Gastrocnemius medialis (tissue), 4 donors: Measurements from ENCODE around the gene MRPL49. TPM values are rescaled to one million over a fixed set of nuclear protein-coding genes. Genes with fewer than 3 reads are reported as not detected.
"Not testable (repeated sequence)": the region's sequence is repeated elsewhere in the genome, so short reads cannot be mapped to it uniquely, and the experiment has no call there.

Experiments used
- ATAC-seq, 2 donors: fragments of 150-250 bp; one replicate each; pipeline ENCODE4 v1.9.1; 2016
- DNase-seq, 2 donors: peaks; one replicate each; pipeline ENCODE4 v3.0.0-alpha.2; 2019
- H3K27ac ChIP-seq, 4 donors: fragments of 200-600 bp; sonication (generic); 1 replicate in 1 of 4; 2 replicates in 3 of 4; pipeline ENCODE4 v1.5.1; 2016 to 2018; ENCODE audit warnings: mild to moderate bottlenecking in 2 of 4, moderate library complexity in 1 of 4
- H3K27me3 ChIP-seq, 3 donors: fragments of 200-600 bp; sonication (generic) in 2 of 3; 1 replicate in 1 of 3; 2 replicates in 2 of 3; pipeline versions ENCODE4 v1.5.1 to v1.6.0; 2016 to 2019; ENCODE audit warnings: mild to moderate bottlenecking in 1 of 3, moderate library complexity in 1 of 3
- H3K36me3 ChIP-seq, 2 donors: fragments of 200-600 bp; sonication (generic) in 1 of 2; one replicate each; pipeline ENCODE4 v1.5.1; 2017 to 2018
- H3K4me1 ChIP-seq, 2 donors: fragments of 200-600 bp; sonication (generic) in 1 of 2; one replicate each; pipeline ENCODE4 v1.5.1; 2016 to 2017; ENCODE audit warnings: mild to moderate bottlenecking in 2 of 2
- H3K4me3 ChIP-seq, 4 donors: fragments of 200-600 bp; sonication (generic) in 3 of 4; 1 replicate in 1 of 4; 2 replicates in 3 of 4; pipeline ENCODE4 v1.5.1; 2016 to 2019; ENCODE audit warnings: mild to moderate bottlenecking in 2 of 4
- H3K9me3 ChIP-seq, 3 donors: fragments of 200-600 bp; sonication (generic) in 2 of 3; 1 replicate in 1 of 3; 2 replicates in 2 of 3; pipeline ENCODE4 v1.5.1; 2016 to 2019
- CTCF ChIP-seq, 5 experiments: fragments of 450-650 bp in 3 of 5; fragments of 200-600 bp in 2 of 5; sonication (generic) in 2 of 5; IDR thresholded peaks in 4 of 5; conservative IDR thresholded peaks in 1 of 5; 1 replicate in 4 of 5; 2 replicates in 1 of 5; pipeline ENCODE4 v1.5.1; 2016 to 2019; ENCODE audit warnings: antibody characterized with exemption in 5 of 5, mild to moderate bottlenecking in 3 of 5, moderate library complexity in 3 of 5
- POLR2A ChIP-seq, 2 donors: fragments of 450-650 bp; IDR thresholded peaks; one replicate each; pipeline ENCODE4 v1.6.1; 2017; ENCODE audit warnings: antibody characterized with exemption in 2 of 2, mild to moderate bottlenecking in 2 of 2, moderate library complexity in 2 of 2
- in situ Hi-C, 4 donors: fragments of 200-750 bp; cut with MboI; loops; one replicate each; pipeline versions ENCODE4 v1.15.0 to v1.8.0; 2017; ENCODE audit warnings: low sequenced_read_pairs in 4 of 4
- intact Hi-C: fragments of 100-400 bp; cut with DNase I; formaldehyde crosslinking; loops from one replicate; pipeline ENCODE4 v1.15.1; 2023; ENCODE audit warnings: low total_unique reads
- total RNA-seq, 4 donors: library from RNA; depleted of rRNA; stranded (reverse); fragments of >200 nt; gene quantifications; one replicate each; pipeline versions ENCODE4 v1.1.0 to v1.2.3, GENCODE V29; 2016

The MRPL49 gene
- total RNA-seq, 4 donors from 2014 or later = 54.9 to 76.5 (median 63.6) TPM

- Histone ChIP-seq H3K4me1 (peaks cover 32 to 49% of the 10 kb centered on the region in 2 donors), H3K27me3 (no peaks in the 10 kb centered on the region), H3K4me3 (peak overlapping the region in 1 of 4 donors; percentile 97), H3K36me3 (peaks cover 0 to 29% of the 10 kb centered on the region in 2 donors), H3K27ac (peak overlapping the region; percentile 62 to 87 (median 76)), H3K9me3 (no peaks in the 10 kb centered on the region)
- in situ Hi-C loops = no loop called here
- DNase-seq = peak in 1 of 2 donors; percentile 30
- intact Hi-C loops = loop anchor here (10.0 kb wide), 1 partner anchor 263 kb away; no protein-coding TSS in a partner anchor
- TF ChIP-seq POLR2A (IDR thresholded peaks at IDR 0.05) = no peak
- TF ChIP-seq CTCF (IDR thresholded peaks at IDR 0.05 in 4 of 5, conservative IDR thresholded peaks at IDR 0.05 in 1 of 5) = peak in 4 of 5 experiments; percentile 2 to 55 (median 25)
- ATAC-seq = no peak
Observed at GRCh38 chr11:65118097-65118837, 3.9 kb upstream of the MRPL49 start.

DNA sequence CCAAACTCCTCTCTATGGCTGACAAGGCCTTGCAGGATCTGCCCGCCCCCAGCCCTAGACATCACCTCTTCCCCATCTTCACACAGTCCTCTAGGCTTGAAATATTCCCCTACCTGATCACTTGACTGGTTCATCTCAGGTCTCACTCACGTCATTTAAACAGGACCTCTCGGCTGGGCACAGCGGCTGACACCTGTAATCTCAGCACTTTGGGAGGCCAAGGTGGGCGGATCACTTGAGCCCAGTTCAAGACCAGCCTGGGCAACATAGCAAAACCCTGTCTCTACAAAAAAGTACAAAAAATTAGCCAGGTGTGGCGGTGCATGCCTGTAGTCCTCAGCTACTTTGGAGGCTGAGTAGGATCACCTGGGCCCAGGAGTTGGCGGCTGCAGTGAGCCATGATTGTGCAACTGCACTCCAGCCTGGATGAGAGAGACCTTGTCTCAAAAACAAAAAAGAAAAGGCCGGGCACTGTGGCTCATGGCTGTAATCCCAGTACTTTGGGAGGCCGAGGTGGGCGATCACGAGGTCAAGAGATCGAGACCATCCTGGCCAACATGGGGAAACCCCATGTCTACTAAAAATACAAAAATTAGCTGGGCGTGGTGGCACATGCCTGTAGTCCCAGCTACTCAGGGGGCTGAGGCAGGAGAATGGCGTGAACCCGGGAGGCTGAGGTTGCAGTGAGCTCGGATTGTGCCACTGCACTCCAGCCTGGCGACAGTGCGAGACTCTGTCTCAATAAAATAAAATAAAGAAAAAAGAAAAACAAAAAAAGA lies 3.0 kb upstream of the MRPL49 start:
- Histone ChIP-seq H3K27ac (peak overlapping the region; percentile 62 to 87 (median 76)), H3K36me3 (peaks cover 0 to 29% of the 10 kb centered on the region in 2 donors), H3K4me1 (peaks cover 31 to 46% of the 10 kb centered on the region in 2 donors)
- H3K27me3 ChIP-seq, in situ Hi-C loops, ATAC-seq, H3K4me3 ChIP-seq, H3K9me3 ChIP-seq: not testable (repeated sequence)
- intact Hi-C loops = loop anchor here (10.0 kb wide), 1 partner anchor 264 kb away; no protein-coding TSS in a partner anchor
- peak in 1 of 2 donors; percentile 2 for DNase-seq

DNA sequence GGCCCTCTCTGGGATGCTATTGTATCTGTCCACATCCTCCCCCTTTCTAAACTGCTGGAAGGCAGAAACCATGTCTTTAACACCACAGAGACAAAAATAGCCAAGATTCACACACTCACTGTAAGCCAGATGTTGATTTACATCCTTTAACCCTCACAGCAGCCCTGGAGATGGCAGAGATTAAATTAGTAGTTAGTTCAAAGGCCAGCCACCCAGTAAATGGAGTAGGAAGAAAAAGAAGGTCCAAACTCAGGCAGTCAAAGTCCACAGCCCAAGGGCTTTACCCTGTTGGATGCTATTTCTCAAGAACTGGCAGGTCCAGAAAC lies 2.5 kb upstream of the MRPL49 start:
- Histone ChIP-seq H3K4me3 (no peak overlapping the region), H3K27me3 (no peaks in the 10 kb centered on the region), H3K27ac (peak overlapping the region in 3 of 4 donors; percentile 16 to 88 (median 87)), H3K9me3 (no peaks in the 10 kb centered on the region), H3K4me1 (peaks cover 31 to 46% of the 10 kb centered on the region in 2 donors), H3K36me3 (peaks cover 0 to 35% of the 10 kb centered on the region in 2 donors)
- in situ Hi-C loops = no loop called here
- no peak for ATAC-seq
- TF ChIP-seq CTCF (IDR thresholded peaks at IDR 0.05 in 4 of 5, conservative IDR thresholded peaks at IDR 0.05 in 1 of 5) (no peak), POLR2A (IDR thresholded peaks at IDR 0.05) (no peak)
- DNase-seq = peak in 1 of 2 donors; percentile 1
- intact Hi-C loops = loop anchor here (10.0 kb wide), 1 partner anchor 265 kb away; no protein-coding TSS in a partner anchor

GRCh38 chr11:65120831-65121230 lies 1.3 kb upstream of the MRPL49 start:
- ATAC-seq = no peak
- intact Hi-C loops = no loop called here
- peaks cover 31 to 42% of the 10 kb centered on the region in 2 donors for H3K4me1 ChIP-seq

More at GRCh38 chr11:65120831-65121230, 1.3 kb upstream of the MRPL49 start:
- in situ Hi-C loops = no loop called here
- Histone ChIP-seq H3K27ac (peak overlapping the region; percentile 87 to 98 (median 92)), H3K27me3 (no peaks in the 10 kb centered on the region), H3K36me3 (peaks cover 0 to 47% of the 10 kb centered on the region in 2 donors), H3K9me3 (no peaks in the 10 kb centered on the region), H3K4me3 (peak overlapping the region; percentile 79 to 97 (median 90))
- DNase-seq = peak in 1 of 2 donors; percentile 7
- TF ChIP-seq POLR2A (IDR thresholded peaks at IDR 0.05) (no peak), CTCF (IDR thresholded peaks at IDR 0.05 in 4 of 5, conservative IDR thresholded peaks at IDR 0.05 in 1 of 5) (no peak)
